SK-N-SH treated with all-trans-retinoic acid at 6 μM for 48 hours (cell line): ENCODE measurements around the gene ZNF689.

Experiments used
- CREB5 ChIP-seq: fragments of 250-450 bp; sonication (Bioruptor Pico); IDR thresholded peaks from 2 replicates; pipeline ENCODE4 v1.5.1; 2020; ENCODE audit warnings: low read depth, mild to moderate bottlenecking, moderate library complexity
- PATZ1 ChIP-seq: fragments of 250-450 bp; sonication (Bioruptor Pico); IDR thresholded peaks from 2 replicates; pipeline ENCODE4 v1.8.0; 2020; ENCODE audit warnings: mild to moderate bottlenecking, moderate library complexity, borderline replicate concordance
- RARB ChIP-seq: fragments of 250-450 bp; sonication (Bioruptor Pico); IDR thresholded peaks from 2 replicates; pipeline ENCODE4 v1.8.0; 2021; ENCODE audit warnings: mild to moderate bottlenecking, moderate library complexity
- TCF4 ChIP-seq: fragments of 250-450 bp; sonication (Bioruptor Pico); IDR thresholded peaks from 2 replicates; pipeline ENCODE4 v1.8.0; 2021; ENCODE audit warnings: mild to moderate bottlenecking, moderate library complexity, borderline replicate concordance
- ZC3H10 ChIP-seq: fragments of 250-450 bp; sonication (Bioruptor Pico); IDR thresholded peaks from 2 replicates; pipeline ENCODE4 v1.5.1; 2021; ENCODE audit warnings: mild to moderate bottlenecking, moderate library complexity
- ZFP30 ChIP-seq: fragments of 450-650 bp; formaldehyde crosslinking; IDR thresholded peaks from 2 replicates; pipeline ENCODE4 v1.5.0; 2022; ENCODE audit warnings: mild to moderate bottlenecking, moderate library complexity
- ZNF70 ChIP-seq: fragments of 450-650 bp; formaldehyde crosslinking; IDR thresholded peaks from 2 replicates; pipeline ENCODE4 v1.5.0; 2020; ENCODE audit warnings: mild to moderate bottlenecking, moderate library complexity

GRCh38 chr16:30600929-30601328 is 9.3 kb downstream of the ZNF689 start:
- no peak for TF ChIP-seq ZFP30 (CRISPR knock-in tag)
- no peak for TF ChIP-seq ZC3H10
- no peak for TF ChIP-seq TCF4
- no peak for TF ChIP-seq PATZ1 (CRISPR knock-in tag)
- TF ChIP-seq RARB (CRISPR knock-in tag), result no peak
- no peak for TF ChIP-seq CREB5
- TF ChIP-seq ZNF70 (CRISPR knock-in tag), result no peak
